Measurements from ENCODE around the gene COL25A1. TPM values are rescaled to one million over a fixed set of nuclear protein-coding genes. Genes with fewer than 3 reads are reported as not detected.
"Not testable (repeated sequence)": the region's sequence is repeated elsewhere in the genome, so short reads cannot be mapped to it uniquely, and the experiment has no call there.

The COL25A1 gene
- total and polyA plus RNA-seq, 11 donors = 0.19 to 1.8 (median 0.50) TPM

DNA sequence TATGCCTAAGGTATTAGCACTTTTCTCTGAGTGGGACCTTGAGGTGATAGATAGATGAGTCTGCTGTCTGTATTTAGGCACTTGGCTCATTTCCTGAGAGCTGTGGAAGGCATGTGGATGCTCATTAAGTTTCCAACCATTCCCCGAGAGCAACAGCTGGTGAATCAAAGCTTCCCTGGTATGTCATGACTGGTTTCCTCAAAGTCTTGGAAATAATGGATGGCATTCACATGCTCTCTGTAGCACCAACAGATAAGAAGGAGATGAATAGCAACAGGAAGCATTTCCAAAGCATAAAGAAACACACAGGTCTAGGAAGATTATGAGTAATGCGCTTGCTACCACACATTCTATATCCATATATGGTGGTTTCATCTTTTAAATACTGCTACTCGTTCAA, 421.3 kb downstream of the COL25A1 start:
- TF ChIP-seq, protein P1, sequence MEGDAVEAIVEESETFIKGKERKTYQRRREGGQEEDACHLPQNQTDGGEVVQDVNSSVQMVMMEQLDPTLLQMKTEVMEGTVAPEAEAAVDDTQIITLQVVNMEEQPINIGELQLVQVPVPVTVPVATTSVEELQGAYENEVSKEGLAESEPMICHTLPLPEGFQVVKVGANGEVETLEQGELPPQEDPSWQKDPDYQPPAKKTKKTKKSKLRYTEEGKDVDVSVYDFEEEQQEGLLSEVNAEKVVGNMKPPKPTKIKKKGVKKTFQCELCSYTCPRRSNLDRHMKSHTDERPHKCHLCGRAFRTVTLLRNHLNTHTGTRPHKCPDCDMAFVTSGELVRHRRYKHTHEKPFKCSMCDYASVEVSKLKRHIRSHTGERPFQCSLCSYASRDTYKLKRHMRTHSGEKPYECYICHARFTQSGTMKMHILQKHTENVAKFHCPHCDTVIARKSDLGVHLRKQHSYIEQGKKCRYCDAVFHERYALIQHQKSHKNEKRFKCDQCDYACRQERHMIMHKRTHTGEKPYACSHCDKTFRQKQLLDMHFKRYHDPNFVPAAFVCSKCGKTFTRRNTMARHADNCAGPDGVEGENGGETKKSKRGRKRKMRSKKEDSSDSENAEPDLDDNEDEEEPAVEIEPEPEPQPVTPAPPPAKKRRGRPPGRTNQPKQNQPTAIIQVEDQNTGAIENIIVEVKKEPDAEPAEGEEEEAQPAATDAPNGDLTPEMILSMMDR (IDR thresholded peaks at IDR 0.05) = no peak
- TF ChIP-seq POLR2A (IDR thresholded peaks at IDR 0.05) = no peak
- Histone ChIP-seq H3K27me3 (no peaks in the 10 kb centered on the region), H3K27ac (no peak overlapping the region), H3K4me3 (no peak overlapping the region), H3K4me1 (peaks cover 0 to 6% (median 0%) of the 10 kb centered on the region in 12 donors), H3K36me3 (no peaks in the 10 kb centered on the region), H3K9me3 (no peaks in the 10 kb centered on the region)
- ATAC-seq = no peak
- intact Hi-C loops (cut with DNase I) = no loop called here
- WGBS, 4 donors = 73 to 82% (median 78%) methylated on average over 3 of the region's 3 CpGs
- no peak for DNase-seq

DNA sequence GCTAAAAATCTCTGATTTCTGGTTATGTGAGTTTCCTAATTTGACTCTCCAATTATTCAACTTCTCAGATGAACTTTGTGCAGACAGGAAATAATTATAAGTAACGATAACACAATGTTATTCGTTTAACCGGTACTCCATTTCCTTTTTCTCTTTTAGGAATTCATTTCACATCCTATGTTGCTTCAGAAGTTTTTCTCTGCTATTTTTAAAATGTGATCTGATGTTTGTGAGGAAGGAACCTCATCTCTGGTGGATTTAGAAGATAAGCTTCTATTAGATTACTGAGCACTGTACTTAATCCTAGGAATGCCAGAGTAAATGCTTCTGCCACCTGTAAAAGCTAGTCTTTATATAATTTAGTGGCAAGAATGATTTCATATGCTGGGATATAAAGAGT, 423.7 kb downstream of the COL25A1 start:
- Histone ChIP-seq H3K27me3 (no peaks in the 10 kb centered on the region), H3K9me3 (no peaks in the 10 kb centered on the region), H3K27ac (no peak overlapping the region), H3K4me3 (no peak overlapping the region), H3K4me1 (peaks cover 0 to 6% (median 0%) of the 10 kb centered on the region in 12 donors), H3K36me3 (no peaks in the 10 kb centered on the region)
- no peak for TF ChIP-seq POLR2A (IDR thresholded peaks at IDR 0.05)
- TF ChIP-seq, protein P1 (IDR thresholded peaks at IDR 0.05) = no peak
- intact Hi-C loops (cut with DNase I) = no loop called here
- 23 to 45% (median 40%) methylated on average over 3 of the region's 3 CpGs for WGBS, 4 donors
- no peak for DNase-seq
- ATAC-seq = peak in 1 of 4 donors; percentile 36

DNA sequence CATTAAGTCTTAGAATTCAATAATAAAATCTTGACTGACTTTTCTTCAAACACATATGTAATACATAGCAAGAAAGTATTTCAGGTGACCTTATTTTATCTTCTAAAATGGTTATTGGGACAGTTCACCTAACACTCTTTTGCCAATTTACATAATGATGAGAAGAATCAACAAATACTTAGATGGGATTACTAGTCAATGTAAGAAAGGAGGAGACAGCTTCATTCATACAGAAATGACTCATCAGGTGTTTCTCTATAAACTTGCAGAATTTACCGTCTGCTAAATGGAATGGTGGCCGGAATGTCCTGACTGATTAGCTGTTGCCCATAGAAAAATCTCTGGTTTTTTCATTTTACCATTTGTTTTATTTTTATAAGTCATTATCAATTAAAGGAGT, 424.6 kb downstream of the COL25A1 start:
- H3K4me1 ChIP-seq = peaks cover 0 to 6% (median 0%) of the 10 kb centered on the region in 12 donors
- ATAC-seq (no peak), DNase-seq (no peak)
- no peaks in the 10 kb centered on the region for H3K27me3 ChIP-seq
- H3K27ac ChIP-seq = no peak overlapping the region
- 93 to 97% (median 95%) methylated on average over 2 of the region's 2 CpGs for WGBS, 4 donors
- TF ChIP-seq, protein P1 (IDR thresholded peaks at IDR 0.05) = no peak
- no peak for TF ChIP-seq POLR2A (IDR thresholded peaks at IDR 0.05)
- no peak overlapping the region for H3K4me3 ChIP-seq
- intact Hi-C loops (cut with DNase I) = no loop called here
- H3K36me3 ChIP-seq = no peaks in the 10 kb centered on the region
- no peaks in the 10 kb centered on the region for H3K9me3 ChIP-seq

DNA sequence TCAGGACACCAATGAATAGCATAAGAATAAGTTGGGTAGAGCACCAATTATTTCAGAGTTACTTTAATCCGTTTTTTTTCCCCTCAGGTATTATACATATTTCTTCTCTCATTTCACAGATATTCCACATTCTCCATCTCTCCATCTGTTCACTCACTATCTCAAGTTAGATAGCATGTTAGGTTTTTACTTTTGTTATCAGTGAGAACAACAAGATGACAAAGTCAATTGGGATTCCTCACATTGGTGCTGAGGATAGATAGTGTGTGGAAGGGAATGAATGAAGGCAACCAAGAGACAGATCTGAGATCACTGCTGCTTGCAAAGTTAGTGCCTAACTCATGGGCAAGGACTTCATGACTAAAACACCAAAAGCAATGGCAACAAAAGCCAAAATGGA, 427.7 kb downstream of the COL25A1 start:
- DNase-seq (no peak), ATAC-seq (no peak)
- H3K4me1 ChIP-seq = peaks cover 0 to 6% (median 0%) of the 10 kb centered on the region in 12 donors
- no peaks in the 10 kb centered on the region for H3K27me3 ChIP-seq
- intact Hi-C loops (cut with DNase I) = no loop called here
- H3K9me3 ChIP-seq = no peaks in the 10 kb centered on the region
- no peak overlapping the region for H3K4me3 ChIP-seq
- 61 to 72% (median 69%) methylated on average over 1 of the region's 1 CpG for WGBS, 4 donors
- no peaks in the 10 kb centered on the region for H3K36me3 ChIP-seq
- TF ChIP-seq POLR2A (IDR thresholded peaks at IDR 0.05) = no peak
- TF ChIP-seq, protein P1 (IDR thresholded peaks at IDR 0.05) = no peak
- H3K27ac ChIP-seq = no peak overlapping the region

DNA sequence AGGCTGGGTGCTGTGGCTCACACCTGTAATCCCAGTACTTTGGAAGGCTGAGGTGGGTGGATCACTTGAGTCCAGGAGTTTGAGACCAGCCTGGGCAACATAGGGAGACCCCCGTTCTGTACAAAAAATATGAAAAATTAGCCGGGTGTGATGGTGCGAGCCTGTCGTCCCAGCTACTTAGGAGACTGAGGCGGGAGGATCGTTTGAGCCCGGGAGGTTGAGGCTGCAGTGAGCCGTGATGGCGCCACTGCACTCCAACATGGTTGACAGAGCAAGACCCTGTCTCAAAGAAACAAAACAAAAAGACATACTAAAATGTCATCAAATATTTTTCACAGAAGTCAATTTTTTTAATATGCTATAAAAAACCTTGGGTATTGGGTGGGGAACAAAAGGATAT, 432.5 kb downstream of the COL25A1 start:
- H3K9me3 ChIP-seq; H3K27ac ChIP-seq; H3K4me1 ChIP-seq; H3K36me3 ChIP-seq; H3K27me3 ChIP-seq; ATAC-seq; H3K4me3 ChIP-seq; intact Hi-C loops (cut with DNase I); DNase-seq: not testable (repeated sequence)
- 94 to 98% (median 96%) methylated on average over 9 of the region's 9 CpGs for WGBS, 4 donors

Measured in heart left ventricle (tissue), 16 donors.